IMR-90 (cell line): ENCODE data around the gene KCNQ1. TPM values are rescaled to one million over a fixed set of nuclear protein-coding genes. Genes with fewer than 3 reads are reported as not detected.

Experiments
- ATAC-seq: fragments of 200-7000 bp; cut with Tn5 transposase; 2 replicates; pipeline ENCODE4 v1.9.1; 2020; ENCODE audit warnings: low read depth, mild to moderate bottlenecking, moderate library complexity
- BruUV-seq: library from RNA; stranded (reverse); fragments of 400-500 nt; replicated peaks from 2 replicates; lab custom pipeline; 2021; lab: Mats Ljungman, UMichigan
- CTCF ChIA-PET: fragments of 300-600 bp; formaldehyde crosslinking; extraction: SDS; loops from one replicate; lab custom pipeline; 2021; ENCODE audit warnings: antibody characterized with exemption; lab: Yijun Ruan, JAX
- POLR2A ChIA-PET: fragments of 300-600 bp; sonication (Branson Sonifier 250); formaldehyde crosslinking; loops from one replicate; lab custom pipeline; 2022; ENCODE audit warnings: antibody characterized with exemption; ENCODE audit not compliant: unreplicated experiment; lab: Charles Lee
- DNase-seq: peaks from one replicate; pipeline ENCODE4 v3.0.0; 2013
- H2AFZ ChIP-seq: replicated peaks from 2 replicates; pipeline ENCODE3; 2013; ENCODE audit warnings: low read length, mild to moderate bottlenecking; ENCODE audit not compliant: poor library complexity
- H2AK5ac ChIP-seq: 2 replicates; pipeline ENCODE4 v1.6.1; 2013; ENCODE audit warnings: low read depth, low read length, inconsistent platforms
- H2AK9ac ChIP-seq: replicated peaks from 2 replicates; pipeline ENCODE3; 2013; ENCODE audit warnings: mild to moderate bottlenecking, low read depth, low read length, moderate library complexity; ENCODE audit not compliant: poor library complexity
- H2BK120ac ChIP-seq: 2 replicates; pipeline ENCODE4 v1.6.1; 2013; ENCODE audit warnings: low read depth, low read length, inconsistent platforms
- H2BK15ac ChIP-seq: 3 replicates; pipeline ENCODE4 v1.6.1; 2013; ENCODE audit warnings: low read depth, low read length, inconsistent platforms
- H2BK20ac ChIP-seq: 2 replicates; pipeline ENCODE4 v1.6.1; 2013; ENCODE audit warnings: low read depth, mild to moderate bottlenecking, inconsistent platforms, low read length, moderate library complexity
- H2BK5ac ChIP-seq: 2 replicates; pipeline ENCODE4 v1.6.1; 2013; ENCODE audit warnings: mild to moderate bottlenecking, low read depth, low read length, inconsistent platforms; ENCODE audit not compliant: poor library complexity, severe bottlenecking
- H3K14ac ChIP-seq: replicated peaks from 2 replicates; pipeline ENCODE4 v1.6.1; 2013; ENCODE audit warnings: low read depth, low read length, inconsistent platforms
- H3K18ac ChIP-seq: 2 replicates; pipeline ENCODE4 v1.6.1; 2013; ENCODE audit warnings: low read depth, low read length, control low read depth
- H3K23ac ChIP-seq: 2 replicates; pipeline ENCODE4 v1.6.1; 2013; ENCODE audit warnings: low read depth, low read length, inconsistent platforms
- H3K27ac ChIP-seq: 2 replicates; pipeline ENCODE4 v1.5.1; 2013; ENCODE audit warnings: mild to moderate bottlenecking, control low read depth, low read length; ENCODE audit not compliant: insufficient read depth
- H3K27me3 ChIP-seq: 2 replicates; pipeline ENCODE4 v1.6.1; 2013; ENCODE audit warnings: low read length; ENCODE audit not compliant: control insufficient read depth, insufficient read depth
- H3K36me3 ChIP-seq: 2 replicates; pipeline ENCODE4 v1.6.1; 2013; ENCODE audit warnings: low read length, mixed read lengths; ENCODE audit not compliant: control insufficient read depth, insufficient read depth
- H3K4ac ChIP-seq: 2 replicates; pipeline ENCODE4 v1.6.1; 2013; ENCODE audit warnings: low read depth, low read length, inconsistent platforms
- H3K4me1 ChIP-seq: 2 replicates; pipeline ENCODE4 v1.6.1; 2013; ENCODE audit warnings: low read length, mixed read lengths; ENCODE audit not compliant: control insufficient read depth, insufficient read depth
- H3K4me2 ChIP-seq: 2 replicates; pipeline ENCODE4 v1.6.1; 2013; ENCODE audit warnings: low read depth, mild to moderate bottlenecking, control low read depth, low read length, moderate library complexity
- H3K4me3 ChIP-seq: 2 replicates; pipeline ENCODE4 v1.5.1; 2013; ENCODE audit warnings: low read depth, mild to moderate bottlenecking, control low read depth, low read length, moderate library complexity; ENCODE audit not compliant: insufficient read depth
- H3K56ac ChIP-seq: 2 replicates; pipeline ENCODE4 v1.6.1; 2013; ENCODE audit warnings: low read length, inconsistent platforms; ENCODE audit not compliant: insufficient read depth; ENCODE audit errors: extremely low read depth
- H3K79me1 ChIP-seq, 2 experiments: 2 replicates each; pipeline ENCODE4 v1.6.1; 2013; ENCODE audit warnings: low read length in 2 of 2, inconsistent platforms in 1 of 2, low read depth in 1 of 2
- H3K9ac ChIP-seq: 2 replicates; pipeline ENCODE4 v1.6.1; 2013; ENCODE audit warnings: low read depth, low read length, control low read depth
- H3K9me1 ChIP-seq: 2 replicates; pipeline ENCODE4 v1.6.1; 2013; ENCODE audit warnings: low read length, inconsistent platforms; ENCODE audit not compliant: insufficient read depth
- H3K9me3 ChIP-seq: 2 replicates; pipeline ENCODE4 v1.6.1; 2013; ENCODE audit warnings: low read length; ENCODE audit not compliant: control insufficient read depth, insufficient read depth
- H4K20me1 ChIP-seq: 2 replicates; pipeline ENCODE4 v1.6.1; 2013; ENCODE audit warnings: low read length, inconsistent platforms; ENCODE audit not compliant: insufficient read depth
- H4K5ac ChIP-seq: 2 replicates; pipeline ENCODE4 v1.6.1; 2013; ENCODE audit warnings: mild to moderate bottlenecking, low read depth, low read length, control low read depth
- H4K8ac ChIP-seq, 2 experiments: 2 replicates each; pipeline ENCODE4 v1.6.1; 2013; ENCODE audit warnings: low read depth in 2 of 2, low read length in 2 of 2, control low read depth in 1 of 2, inconsistent platforms in 1 of 2
- H4K91ac ChIP-seq: 2 replicates; pipeline ENCODE4 v1.6.1; 2013; ENCODE audit warnings: low read depth, low read length, inconsistent platforms; ENCODE audit not compliant: insufficient read depth
- BHLHE40 ChIP-seq: fragments of 150-350 bp; IDR thresholded peaks from 2 replicates; pipeline ENCODE4 v1.6.1; 2016; ENCODE audit warnings: mild to moderate bottlenecking, low read depth, low read length
- CHD1 ChIP-seq: IDR thresholded peaks from 2 replicates; pipeline ENCODE4 v1.6.1; 2012; ENCODE audit warnings: low read depth, low read length, improper control_type of control experiment
- CTCF ChIP-seq: conservative IDR thresholded peaks from 2 replicates; pipeline ENCODE4 v1.5.1; 2012; ENCODE audit warnings: mild to moderate bottlenecking, low read depth, low read length, improper control_type of control experiment
- FOS ChIP-seq: fragments of 150-350 bp; IDR thresholded peaks from 2 replicates; pipeline ENCODE4 v1.6.1; 2016; ENCODE audit warnings: low read depth, low read length
- MAFK ChIP-seq: IDR thresholded peaks from 2 replicates; pipeline ENCODE4 v1.6.1; 2012; ENCODE audit warnings: low read depth, low read length, improper control_type of control experiment
- MAZ ChIP-seq: IDR thresholded peaks from 2 replicates; pipeline ENCODE4 v1.6.1; 2012; ENCODE audit warnings: low read depth, mild to moderate bottlenecking, low read length, improper control_type of control experiment, moderate library complexity, borderline replicate concordance
- MXI1 ChIP-seq: IDR thresholded peaks from 2 replicates; pipeline ENCODE4 v1.6.1; 2012; ENCODE audit warnings: low read depth, mild to moderate bottlenecking, low read length, moderate library complexity, borderline replicate concordance
- POLR2A ChIP-seq: IDR thresholded peaks from 2 replicates; pipeline ENCODE4 v1.6.1; 2012; ENCODE audit warnings: mild to moderate bottlenecking, low read depth, low read length
- RAD21 ChIP-seq: IDR thresholded peaks from 2 replicates; pipeline ENCODE4 v1.6.1; 2012; ENCODE audit warnings: low read length, improper control_type of control experiment
- RFX5 ChIP-seq: IDR thresholded peaks from 2 replicates; pipeline ENCODE4 v1.8.0; 2012; ENCODE audit warnings: low read depth, mild to moderate bottlenecking, low read length, moderate library complexity
- SMC3 ChIP-seq: fragments of 150-350 bp; IDR thresholded peaks from 2 replicates; pipeline ENCODE4 v1.6.1; 2016; ENCODE audit warnings: low read depth, mild to moderate bottlenecking, antibody characterized with exemption, low read length, moderate library complexity
- WGBS, 2 experiments: methylation state at CpG; one replicate each; pipeline versions ENCODE4 v1.1.5 to v1.1.7; 2013; ENCODE audit warnings: missing lambda C conversion rate in 2 of 2; ENCODE audit not compliant: insufficient read length in 1 of 2; ENCODE audit errors: extremely low coverage in 2 of 2; 5-methylcytosine and 5-hydroxymethylcytosine counted together
- dilution Hi-C: fragments of 300-500 bp; cut with HindIII; formaldehyde crosslinking; loops from one replicate; pipeline ENCODE4 v1.14.3; 2018; ENCODE audit warnings: low sequenced_read_pairs; ENCODE audit not compliant: unreplicated experiment
- in situ Hi-C: fragments of 300-500 bp; cut with MboI; formaldehyde crosslinking; loops from 3 replicates; pipeline ENCODE4 v1.14.3; 2019; ENCODE audit warnings: low sequenced_read_pairs, inconsistent platforms, mixed read lengths
- intact Hi-C: fragments of 100-400 bp; cut with micrococcal nuclease; formaldehyde crosslinking; loops from 2 replicates; pipeline ENCODE4 v1.10.0; 2022
- polyA plus RNA-seq, 3 experiments: library from polyadenylated mRNA; depleted of rRNA; stranded (reverse); fragments of >200 nt; gene quantifications; 2 replicates each; pipeline ENCODE4 v1.2.3, GENCODE V29; 2012; ENCODE audit warnings: low replicate concordance in 1 of 3
- total RNA-seq: library from RNA; depleted of rRNA; stranded (reverse); fragments of >200 nt; gene quantifications from 2 replicates; pipeline ENCODE4 v1.2.3, GENCODE V29; 2012
- TF ChIP-seq, protein P1 (sequence below): fragments of 150-350 bp; IDR thresholded peaks from 2 replicates; pipeline ENCODE4 v1.6.1; 2017; ENCODE audit warnings: mild to moderate bottlenecking, antibody characterized with exemption, low read length, low read depth

The KCNQ1 gene
- total and polyA plus RNA-seq, 2 of the 4 experiments (the other 2 are of a cell fraction), result 0.07 TPM; not detected in 1

GRCh38 chr11:2647953-2648352, 203.1 kb downstream of the KCNQ1 start:
- ATAC-seq (no peak), DNase-seq (no peak)
- intact Hi-C loops, result loop anchor here (5.0 kb wide), 1 partner anchor 239 kb away; the partner anchor contains the start of gene CDKN1C
- H3K36me3 ChIP-seq, result no peaks in the 10 kb centered on the region
- no peak for TF ChIP-seq BHLHE40
- no peak for TF ChIP-seq RAD21
- no peak for TF ChIP-seq CHD1
- no peak for TF ChIP-seq MAZ
- no peak for TF ChIP-seq SMC3
- TF ChIP-seq FOS, result no peak
- TF ChIP-seq MAFK, result no peak
- TF ChIP-seq MXI1, result no peak
- TF ChIP-seq CTCF, result no peak
- no peak for TF ChIP-seq RFX5
- no peak for TF ChIP-seq POLR2A
- TF ChIP-seq, protein P1, sequence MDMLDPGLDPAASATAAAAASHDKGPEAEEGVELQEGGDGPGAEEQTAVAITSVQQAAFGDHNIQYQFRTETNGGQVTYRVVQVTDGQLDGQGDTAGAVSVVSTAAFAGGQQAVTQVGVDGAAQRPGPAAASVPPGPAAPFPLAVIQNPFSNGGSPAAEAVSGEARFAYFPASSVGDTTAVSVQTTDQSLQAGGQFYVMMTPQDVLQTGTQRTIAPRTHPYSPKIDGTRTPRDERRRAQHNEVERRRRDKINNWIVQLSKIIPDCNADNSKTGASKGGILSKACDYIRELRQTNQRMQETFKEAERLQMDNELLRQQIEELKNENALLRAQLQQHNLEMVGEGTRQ, result no peak
- no peak overlapping the region for H3K14ac ChIP-seq
- dilution Hi-C loops, result no loop called here
- H3K4me3 ChIP-seq, result no peak overlapping the region
- POLR2A ChIA-PET, result no interaction called here
- no peak overlapping the region for H2BK120ac ChIP-seq
- no peak overlapping the region for H4K91ac ChIP-seq
- H2AFZ ChIP-seq, result no peak overlapping the region
- H4K20me1 ChIP-seq, result no peaks in the 10 kb centered on the region
- CTCF ChIA-PET, result no interaction called here
- H3K23ac ChIP-seq, result no peak overlapping the region
- no peak overlapping the region for H3K9ac ChIP-seq
- no peaks in the 10 kb centered on the region for H3K4me1 ChIP-seq
- no peak overlapping the region for H2AK5ac ChIP-seq
- no peak overlapping the region for H4K8ac ChIP-seq
- H3K79me1 ChIP-seq, result peaks cover 0 to 1% of the 10 kb centered on the region in 2 experiments; a peak in 1 of 4 replicates
- in situ Hi-C loops, result no loop called here
- H3K9me1 ChIP-seq, result no peaks in the 10 kb centered on the region
- H3K4me2 ChIP-seq, result no peak overlapping the region
- no CpG with 5 or more reads among the region's 6 CpGs for WGBS, 2 experiments
- peaks cover 68% of the 10 kb centered on the region for H3K9me3 ChIP-seq
- H4K5ac ChIP-seq, result no peak overlapping the region
- H3K18ac ChIP-seq, result no peak overlapping the region
- no peak overlapping the region for H2BK5ac ChIP-seq
- no peak overlapping the region for H2AK9ac ChIP-seq
- H3K56ac ChIP-seq, result no peak overlapping the region
- no peaks in the 10 kb centered on the region; the same call in 1 of the 2 replicates for H3K27me3 ChIP-seq
- no peak overlapping the region for H3K4ac ChIP-seq
- no peak overlapping the region for H2BK15ac ChIP-seq
- H2BK20ac ChIP-seq, result no peak overlapping the region
- no peak overlapping the region for H3K27ac ChIP-seq
- BruUV-seq, result no TSS peak
